ENCODE measurements around the gene FSTL4.

The FSTL4 gene

GRCh38 chr5:133423618-133424282 lies 188.6 kb downstream of the FSTL4 start:
- DNase-seq = peak; percentile 72

GRCh38 chr5:133423011-133423617 lies 189.2 kb downstream of the FSTL4 start:
- DNase-seq = no peak

GRCh38 chr5:133421806-133422205 lies 190.5 kb downstream of the FSTL4 start:
- no peak for DNase-seq

GRCh38 chr5:133421394-133421793 lies 190.9 kb downstream of the FSTL4 start:
- DNase-seq = peak; percentile 14

- no peak for DNase-seq
These were observed 191.7 kb downstream of the FSTL4 start for GRCh38 chr5:133420440-133421301.

GRCh38 chr5:133415906-133416305 lies 196.4 kb downstream of the FSTL4 start:
- DNase-seq = no peak

- DNase-seq = no peak
These were observed 196.8 kb downstream of the FSTL4 start for GRCh38 chr5:133415506-133415905.

GRCh38 chr5:133412661-133413060 lies 199.7 kb downstream of the FSTL4 start:
- DNase-seq = no peak

- DNase-seq = no peak
These were observed 202.0 kb downstream of the FSTL4 start for GRCh38 chr5:133410335-133410828.

- DNase-seq = no peak
These were observed 203.1 kb downstream of the FSTL4 start for GRCh38 chr5:133409210-133409674.

- no peak for DNase-seq
These were observed 204.0 kb downstream of the FSTL4 start for GRCh38 chr5:133408322-133408721.

GRCh38 chr5:133406977-133407632 lies 205.2 kb downstream of the FSTL4 start:
- no peak for DNase-seq

- DNase-seq = no peak
These were observed 205.9 kb downstream of the FSTL4 start for GRCh38 chr5:133406208-133406976.

GRCh38 chr5:133405275-133406034 lies 206.9 kb downstream of the FSTL4 start:
- no peak for DNase-seq

- no peak for DNase-seq
These were observed 207.6 kb downstream of the FSTL4 start for GRCh38 chr5:133404724-133405123.

- no peak for DNase-seq
These were observed 208.5 kb downstream of the FSTL4 start for GRCh38 chr5:133403741-133404364.

GRCh38 chr5:133402775-133403174 lies 209.6 kb downstream of the FSTL4 start:
- no peak for DNase-seq

- DNase-seq = no peak
These were observed 210.5 kb downstream of the FSTL4 start for GRCh38 chr5:133401731-133402347.

GRCh38 chr5:133400831-133401351 lies 211.4 kb downstream of the FSTL4 start:
- DNase-seq = no peak

- DNase-seq = no peak
These were observed 212.2 kb downstream of the FSTL4 start for GRCh38 chr5:133400120-133400519.
